Spinal cord (tissue), 10 donors: ENCODE results near the gene PNCK. TPM values are rescaled to one million over a fixed set of nuclear protein-coding genes. Genes with fewer than 3 reads are reported as not detected.
"Not testable (repeated sequence)": the region's sequence is repeated elsewhere in the genome, so short reads cannot be mapped to it uniquely, and the experiment has no call there.

ENCODE experiments used
- DNase-seq, 6 donors: peaks; one replicate each; pipeline versions ENCODE4 v3.0.0 to v3.0.0-alpha.2; 2013 to 2015; ENCODE audit warnings: low spot score in 6 of 6, low read depth in 4 of 6
- H3K27ac ChIP-seq: one replicate; pipeline ENCODE4 v1.5.1; 2013; ENCODE audit warnings: low read depth, low read length, control low read depth
- H3K27me3 ChIP-seq: one replicate; pipeline ENCODE4 v1.6.1; 2013; ENCODE audit warnings: low read length; ENCODE audit not compliant: control insufficient read depth, insufficient read depth
- H3K36me3 ChIP-seq: one replicate; pipeline ENCODE4 v1.6.1; 2013; ENCODE audit warnings: low read length; ENCODE audit not compliant: control insufficient read depth, insufficient read depth
- H3K4me1 ChIP-seq: one replicate; pipeline ENCODE4 v1.6.1; 2013; ENCODE audit warnings: low read length; ENCODE audit not compliant: control insufficient read depth, insufficient read depth
- H3K4me3 ChIP-seq: one replicate; pipeline ENCODE4 v1.5.1; 2013; ENCODE audit warnings: low read depth, low read length, control low read depth
- H3K9me3 ChIP-seq: one replicate; pipeline ENCODE4 v1.6.1; 2013; ENCODE audit warnings: low read length; ENCODE audit not compliant: control insufficient read depth, insufficient read depth
- WGBS: methylation state at CpG from one replicate; pipeline ENCODE4 v1.1.5; 2013; ENCODE audit warnings: missing lambda C conversion rate; ENCODE audit not compliant: insufficient coverage; 5-methylcytosine and 5-hydroxymethylcytosine counted together
- polyA plus RNA-seq, 2 donors: library from polyadenylated mRNA; unstranded; fragments of 120-200 nt; gene quantifications; one replicate each; pipeline ENCODE4 v1.2.1, GENCODE V29; 2013; ENCODE audit not compliant: insufficient read length in 2 of 2
- total RNA-seq, 2 donors: library from RNA; depleted of rRNA in 1 of 2; stranded (reverse); fragments of 120-200 nt in 1 of 2; fragments of >200 nt in 1 of 2; gene quantifications; one replicate each; pipeline versions ENCODE4 v1.2.3 to v1.2.4, GENCODE V29; 2013 to 2014
- donor health status: healthy.

PNCK gene
- total and polyA plus RNA-seq, 4 donors: 24.2 to 142 (median 84.9) TPM

GRCh38 chrX:153706799-153707198 lies 33.2 kb upstream of the PNCK start:
- no peak overlapping the region for H3K27ac ChIP-seq
- DNase-seq: no peak
- H3K9me3 ChIP-seq: no peaks in the 10 kb centered on the region
- no peak overlapping the region for H3K4me3 ChIP-seq
- peaks cover 65% of the 10 kb centered on the region for H3K36me3 ChIP-seq
- no peaks in the 10 kb centered on the region for H3K27me3 ChIP-seq
- H3K4me1 ChIP-seq: no peaks in the 10 kb centered on the region
- 78% methylated on average over 9 of the region's 9 CpGs for WGBS

GRCh38 chrX:153705403-153706060 lies 31.9 kb upstream of the PNCK start:
- not testable (repeated sequence) for H3K27ac ChIP-seq, DNase-seq, H3K9me3 ChIP-seq, H3K4me3 ChIP-seq, H3K4me1 ChIP-seq, H3K27me3 ChIP-seq
- H3K36me3 ChIP-seq: peaks cover 74% of the 10 kb centered on the region
- 78% methylated on average over 18 of the region's 18 CpGs for WGBS

- H3K9me3 ChIP-seq, H3K4me3 ChIP-seq, H3K27me3 ChIP-seq, H3K27ac ChIP-seq, DNase-seq, H3K4me1 ChIP-seq: not testable (repeated sequence)
- 81% methylated on average over 4 of the region's 12 CpGs for WGBS
- peaks cover 74% of the 10 kb centered on the region for H3K36me3 ChIP-seq
Measured at GRCh38 chrX:153704631-153705402, 31.2 kb upstream of the PNCK start.

- H3K27ac ChIP-seq: no peak overlapping the region
- 88% methylated on average over 11 of the region's 18 CpGs for WGBS
- H3K4me3 ChIP-seq: no peak overlapping the region
Measured at GRCh38 chrX:153704021-153704526, 30.5 kb upstream of the PNCK start.

GRCh38 chrX:153703036-153703370 lies 29.4 kb upstream of the PNCK start:
- no peaks in the 10 kb centered on the region for H3K9me3 ChIP-seq
- no peaks in the 10 kb centered on the region for H3K27me3 ChIP-seq
- H3K4me1 ChIP-seq: no peaks in the 10 kb centered on the region
- no peak overlapping the region for H3K4me3 ChIP-seq
- 74% methylated on average over 15 of the region's 16 CpGs for WGBS
- H3K36me3 ChIP-seq: peaks cover 84% of the 10 kb centered on the region
- no peak for DNase-seq
- no peak overlapping the region for H3K27ac ChIP-seq

More at GRCh38 chrX:153704021-153704526, 30.5 kb upstream of the PNCK start:
- DNase-seq: no peak
- Histone ChIP-seq H3K27me3 (no peaks in the 10 kb centered on the region), H3K4me1 (no peaks in the 10 kb centered on the region), H3K36me3 (peaks cover 73% of the 10 kb centered on the region), H3K9me3 (no peaks in the 10 kb centered on the region)

- Histone ChIP-seq H3K36me3 (peaks cover 83% of the 10 kb centered on the region), H3K27ac (no peak overlapping the region), H3K4me3 (no peak overlapping the region), H3K9me3 (no peaks in the 10 kb centered on the region), H3K27me3 (no peaks in the 10 kb centered on the region), H3K4me1 (no peaks in the 10 kb centered on the region)
- no peak for DNase-seq
- 85% methylated on average over 22 of the region's 23 CpGs for WGBS
Measured at GRCh38 chrX:153702336-153703035, 28.9 kb upstream of the PNCK start.

- Histone ChIP-seq H3K27ac (no peak overlapping the region), H3K4me1 (no peaks in the 10 kb centered on the region), H3K27me3 (no peaks in the 10 kb centered on the region), H3K4me3 (no peak overlapping the region), H3K36me3 (peaks cover 81% of the 10 kb centered on the region), H3K9me3 (no peaks in the 10 kb centered on the region)
- no peak for DNase-seq
- 86% methylated on average over 12 of the region's 12 CpGs for WGBS
Measured at GRCh38 chrX:153701706-153702105, 28.1 kb upstream of the PNCK start.

- H3K4me3 ChIP-seq: no peak overlapping the region
- 64% methylated on average over 4 of the region's 6 CpGs for WGBS
- peaks cover 83% of the 10 kb centered on the region for H3K36me3 ChIP-seq
- H3K27me3 ChIP-seq: no peaks in the 10 kb centered on the region
- no peaks in the 10 kb centered on the region for H3K9me3 ChIP-seq
- H3K4me1 ChIP-seq: no peaks in the 10 kb centered on the region
- DNase-seq: no peak
- no peak overlapping the region for H3K27ac ChIP-seq
Measured at GRCh38 chrX:153700967-153701366, 27.4 kb upstream of the PNCK start.

- H3K36me3 ChIP-seq: peaks cover 79% of the 10 kb centered on the region
- H3K27ac ChIP-seq: no peak overlapping the region
- no peaks in the 10 kb centered on the region for H3K27me3 ChIP-seq
- no peak overlapping the region for H3K4me3 ChIP-seq
- no peak for DNase-seq
- no peaks in the 10 kb centered on the region for H3K9me3 ChIP-seq
- WGBS: 72% methylated on average over 11 of the region's 15 CpGs
- H3K4me1 ChIP-seq: no peaks in the 10 kb centered on the region
Measured at GRCh38 chrX:153700376-153700945, 26.8 kb upstream of the PNCK start.
